Activated naive CD4-positive, alpha-beta T cell treated with anti-CD3 and anti-CD28 coated beads for 36 hours (primary cell): ENCODE measurements around the gene PML. TPM values are rescaled to one million over a fixed set of nuclear protein-coding genes. Genes with fewer than 3 reads are reported as not detected.

Experiments
- CTCF ChIA-PET: fragments of 350-600 bp; sonication (Branson Sonifier 250); formaldehyde crosslinking; loops from one replicate; lab custom pipeline; 2021; ENCODE audit warnings: antibody characterized with exemption; lab: Charles Lee
- DNase-seq: peaks from one replicate; pipeline ENCODE4 v3.0.0-alpha.2; 2020
- H3K27ac Mint-ChIP-seq: one replicate; pipeline ENCODE4 v1.8.0; 2021; ENCODE audit warnings: mild to moderate bottlenecking, mixed read lengths
- H3K27me3 Mint-ChIP-seq: one replicate; pipeline ENCODE4 v1.8.0; 2021; ENCODE audit warnings: low read depth, mixed read lengths
- H3K36me3 Mint-ChIP-seq: one replicate; pipeline ENCODE4 v1.8.0; 2021; ENCODE audit warnings: low read depth, mixed read lengths
- H3K4me1 Mint-ChIP-seq: one replicate; pipeline ENCODE4 v1.8.0; 2021; ENCODE audit warnings: low read depth, mixed read lengths
- H3K4me3 Mint-ChIP-seq: one replicate; pipeline ENCODE4 v1.8.0; 2021; ENCODE audit warnings: mild to moderate bottlenecking, moderate library complexity, mixed read lengths
- H3K9me3 Mint-ChIP-seq: one replicate; pipeline ENCODE4 v1.8.0; 2021; ENCODE audit warnings: mixed read lengths
- intact Hi-C: fragments of 100-400 bp; cut with micrococcal nuclease; formaldehyde crosslinking; loops from one replicate; pipeline ENCODE4 v1.15.1; 2023
- total RNA-seq, 2 experiments: library from RNA; stranded (reverse); gene quantifications; one replicate each; pipeline ENCODE4 v1.2.3, GENCODE V29; 2021

Gene PML
- total RNA-seq, 2 experiments from 2014 or later: 69.6 to 70.2 TPM

GRCh38 chr15:74024687-74025086 lies 30.2 kb downstream of the PML start:
- intact Hi-C loops: no loop called here
- CTCF ChIA-PET: interaction anchor here (0.9 to 1.8 kb wide), 3 partner anchors 21 to 52 kb away, joined by 3 to 6 read pairs (median 5); no protein-coding TSS in a partner anchor
- no peaks in the 10 kb centered on the region for H3K9me3 Mint-ChIP-seq
- no peak overlapping the region for H3K4me3 Mint-ChIP-seq
- H3K4me1 Mint-ChIP-seq: peaks cover 7% of the 10 kb centered on the region
- H3K27me3 Mint-ChIP-seq: no peaks in the 10 kb centered on the region
- H3K36me3 Mint-ChIP-seq: peaks cover 14% of the 10 kb centered on the region
- no peak overlapping the region for H3K27ac Mint-ChIP-seq
- DNase-seq: no peak

- Mint-ChIP-seq H3K4me3 (no peak overlapping the region), H3K27me3 (no peaks in the 10 kb centered on the region), H3K9me3 (no peaks in the 10 kb centered on the region), H3K27ac (peak overlapping the region; percentile 39), H3K36me3 (peaks cover 14% of the 10 kb centered on the region), H3K4me1 (peaks cover 7% of the 10 kb centered on the region)
- CTCF ChIA-PET: interaction anchor here (1.2 kb wide), 1 partner anchor 13 kb away, joined by 3 read pairs; no protein-coding TSS in a partner anchor
- no peak for DNase-seq
- intact Hi-C loops: no loop called here
Observed at GRCh38 chr15:74025436-74025835, 30.9 kb downstream of the PML start.

GRCh38 chr15:74027688-74028087 lies 33.2 kb downstream of the PML start:
- CTCF ChIA-PET: no interaction called here
- Mint-ChIP-seq H3K36me3 (peaks cover 11% of the 10 kb centered on the region), H3K9me3 (no peaks in the 10 kb centered on the region), H3K27ac (no peak overlapping the region), H3K27me3 (no peaks in the 10 kb centered on the region), H3K4me3 (no peak overlapping the region), H3K4me1 (peaks cover 5% of the 10 kb centered on the region)
- intact Hi-C loops: no loop called here
- no peak for DNase-seq

- Mint-ChIP-seq H3K9me3 (no peaks in the 10 kb centered on the region), H3K36me3 (peaks cover 7% of the 10 kb centered on the region), H3K27ac (no peak overlapping the region), H3K4me1 (peaks cover under 1% of the 10 kb centered on the region), H3K27me3 (no peaks in the 10 kb centered on the region), H3K4me3 (no peak overlapping the region)
- CTCF ChIA-PET: interaction anchor here (0.7 kb wide), 1 partner anchor 249 kb away, joined by 4 read pairs; no protein-coding TSS in a partner anchor
- DNase-seq: no peak
- intact Hi-C loops: no loop called here
Observed at GRCh38 chr15:74028646-74029045, 34.1 kb downstream of the PML start.

GRCh38 chr15:74032046-74032445 lies 37.5 kb downstream of the PML start:
- Mint-ChIP-seq H3K4me3 (no peak overlapping the region), H3K27me3 (no peaks in the 10 kb centered on the region), H3K4me1 (no peaks in the 10 kb centered on the region), H3K36me3 (peaks cover 21% of the 10 kb centered on the region), H3K27ac (no peak overlapping the region), H3K9me3 (no peaks in the 10 kb centered on the region)
- DNase-seq: no peak
- CTCF ChIA-PET: interaction anchor here (0.7 kb wide), 1 partner anchor 82 kb away, joined by 3 read pairs; no protein-coding TSS in a partner anchor
- intact Hi-C loops: no loop called here

GRCh38 chr15:74032606-74033561 lies 38.4 kb downstream of the PML start:
- DNase-seq: no peak
- Mint-ChIP-seq H3K27ac (no peak overlapping the region), H3K36me3 (peaks cover 21% of the 10 kb centered on the region), H3K27me3 (no peaks in the 10 kb centered on the region), H3K4me3 (no peak overlapping the region), H3K9me3 (no peaks in the 10 kb centered on the region), H3K4me1 (no peaks in the 10 kb centered on the region)
- intact Hi-C loops: no loop called here
- CTCF ChIA-PET: no interaction called here

- no peak for DNase-seq
- H3K36me3 Mint-ChIP-seq: peaks cover 18% of the 10 kb centered on the region
- H3K9me3 Mint-ChIP-seq: no peaks in the 10 kb centered on the region
- CTCF ChIA-PET: interaction anchor here (0.6 to 1.0 kb wide), 2 partner anchors 62 to 64 kb away, joined by 3 to 5 read pairs; no protein-coding TSS in a partner anchor
- no peak overlapping the region for H3K27ac Mint-ChIP-seq
- intact Hi-C loops: no loop called here
- H3K4me3 Mint-ChIP-seq: no peak overlapping the region
- H3K4me1 Mint-ChIP-seq: no peaks in the 10 kb centered on the region
- H3K27me3 Mint-ChIP-seq: no peaks in the 10 kb centered on the region
Observed at GRCh38 chr15:74034206-74034755, 39.8 kb downstream of the PML start.

- Mint-ChIP-seq H3K27me3 (no peaks in the 10 kb centered on the region), H3K36me3 (peaks cover 20% of the 10 kb centered on the region), H3K4me1 (no peaks in the 10 kb centered on the region), H3K9me3 (no peaks in the 10 kb centered on the region), H3K4me3 (no peak overlapping the region), H3K27ac (no peak overlapping the region)
- CTCF ChIA-PET: interaction anchor here (0.6 to 1.7 kb wide), 4 partner anchors 41 to 65 kb away, joined by 3 to 20 read pairs (median 5); partner anchors contain the start of gene PML
- intact Hi-C loops: no loop called here
- no peak for DNase-seq
Observed at GRCh38 chr15:74035121-74036017, 40.9 kb downstream of the PML start.

GRCh38 chr15:74036271-74037170 lies 42.0 kb downstream of the PML start:
- Mint-ChIP-seq H3K4me3 (no peak overlapping the region), H3K27me3 (no peaks in the 10 kb centered on the region), H3K9me3 (no peaks in the 10 kb centered on the region), H3K27ac (peak overlapping the region; percentile 10), H3K36me3 (peaks cover 18% of the 10 kb centered on the region), H3K4me1 (no peaks in the 10 kb centered on the region)
- peak; percentile 25 for DNase-seq
- CTCF ChIA-PET: interaction anchor here (0.7 to 2.5 kb wide), 5 partner anchors 11 to 85 kb away, joined by 4 to 20 read pairs (median 5); partner anchors contain the start of gene PML
- intact Hi-C loops: loop anchor here (1.0 kb wide), 1 partner anchor 63 kb away; no protein-coding TSS in a partner anchor

- CTCF ChIA-PET: interaction anchor here (1.1 to 4.0 kb wide), 6 partner anchors 10 to 86 kb away, joined by 3 to 29 read pairs (median 9); no protein-coding TSS in a partner anchor
- intact Hi-C loops: loop anchor here (1.0 kb wide), 1 partner anchor 64 kb away; no protein-coding TSS in a partner anchor
- H3K36me3 Mint-ChIP-seq: peaks cover 18% of the 10 kb centered on the region
- no peaks in the 10 kb centered on the region for H3K27me3 Mint-ChIP-seq
- no peak overlapping the region for H3K4me3 Mint-ChIP-seq
- H3K27ac Mint-ChIP-seq: no peak overlapping the region
- H3K9me3 Mint-ChIP-seq: no peaks in the 10 kb centered on the region
- no peak for DNase-seq
- H3K4me1 Mint-ChIP-seq: no peaks in the 10 kb centered on the region
Observed at GRCh38 chr15:74037171-74038117, 42.9 kb downstream of the PML start.
